Gastroesophageal sphincter (tissue), 4 donors: Measurements from ENCODE around the gene POR. TPM values are rescaled to one million over a fixed set of nuclear protein-coding genes. Genes with fewer than 3 reads are reported as not detected.
"Not testable (repeated sequence)": the region's sequence is repeated elsewhere in the genome, so short reads cannot be mapped to it uniquely, and the experiment has no call there.

ENCODE experiments used
- ATAC-seq: fragments of 150-250 bp; one replicate; pipeline ENCODE4 v1.9.1; 2016; ENCODE audit warnings: mild to moderate bottlenecking, moderate library complexity
- H3K27ac ChIP-seq, 4 donors: fragments of 200-600 bp; sonication (generic) in 3 of 4; 1 replicate in 3 of 4; 2 replicates in 1 of 4; pipeline ENCODE4 v1.5.1; 2016 to 2019
- H3K27me3 ChIP-seq: fragments of 200-600 bp; sonication (generic); one replicate; pipeline ENCODE4 v1.5.1; 2019
- H3K36me3 ChIP-seq, 2 donors: fragments of 200-600 bp; sonication (generic); one replicate each; pipeline ENCODE4 v1.5.1; 2019; ENCODE audit warnings: control low read depth in 1 of 2
- H3K4me1 ChIP-seq, 3 donors: fragments of 200-600 bp; sonication (generic); 1 replicate in 2 of 3; 2 replicates in 1 of 3; pipeline ENCODE4 v1.5.1; 2016 to 2019; ENCODE audit warnings: control low read depth in 2 of 3
- H3K4me3 ChIP-seq, 2 donors: fragments of 200-600 bp; sonication (generic); one replicate each; pipeline ENCODE4 v1.5.1; 2019; ENCODE audit warnings: mild to moderate bottlenecking in 1 of 2, moderate library complexity in 1 of 2
- H3K9me3 ChIP-seq, 3 donors: fragments of 200-600 bp; sonication (generic); one replicate each; pipeline ENCODE4 v1.5.1; 2017 to 2019; ENCODE audit warnings: control low read depth in 2 of 3
- CTCF ChIP-seq, 4 experiments: fragments of 200-600 bp in 2 of 4; fragments of 450-650 bp in 2 of 4; sonication (generic) in 1 of 4; IDR thresholded peaks; one replicate each; pipeline ENCODE4 v1.5.1; 2017 to 2019; ENCODE audit warnings: antibody characterized with exemption in 4 of 4, mild to moderate bottlenecking in 2 of 4, moderate library complexity in 2 of 4
- EP300 ChIP-seq: sonication (generic); formaldehyde crosslinking; IDR thresholded peaks from one replicate; pipeline ENCODE4 v1.6.1; 2017; ENCODE audit warnings: antibody characterized with exemption, mild to moderate bottlenecking
- POLR2A ChIP-seq, 2 donors: fragments of 450-650 bp; IDR thresholded peaks; one replicate each; pipeline ENCODE4 v1.6.1; 2017; ENCODE audit warnings: antibody characterized with exemption in 2 of 2, mild to moderate bottlenecking in 2 of 2, moderate library complexity in 1 of 2
- POLR2AphosphoS5 ChIP-seq: sonication (generic); formaldehyde crosslinking; IDR thresholded peaks from one replicate; pipeline ENCODE4 v1.6.1; 2017; ENCODE audit warnings: antibody characterized with exemption
- WGBS, 2 donors: methylation state at CpG; one replicate each; pipeline ENCODE4 v1.1.5; 2018; ENCODE audit warnings: low coverage in 1 of 2; 5-methylcytosine and 5-hydroxymethylcytosine counted together
- total RNA-seq, 4 donors: library from RNA; depleted of rRNA; stranded (reverse); fragments of >200 nt; gene quantifications; one replicate each; pipeline ENCODE4 v1.1.0, GENCODE V29; 2016

POR gene
- total RNA-seq, 4 donors from 2014 or later, result 31.5 to 54.3 (median 47.7) TPM

- H3K36me3 ChIP-seq, result peaks cover 0 to 61% of the 10 kb centered on the region in 2 donors
- no peak for TF ChIP-seq POLR2A (IDR thresholded peaks at IDR 0.05)
- TF ChIP-seq POLR2AphosphoS5, result no peak
- no peak for TF ChIP-seq CTCF (IDR thresholded peaks at IDR 0.05)
- TF ChIP-seq EP300, result no peak
Observed at GRCh38 chr7:76000566-76000965, 85.6 kb downstream of the POR start.

GRCh38 chr7:76002139-76002538 lies 87.2 kb downstream of the POR start:
- no peak for ATAC-seq
- H3K27ac ChIP-seq, result no peak overlapping the region
- WGBS, 2 donors, result 100% methylated on average over 1 to 2 of the region's 6 CpGs

More at GRCh38 chr7:76000566-76000965, 85.6 kb downstream of the POR start:
- WGBS, 2 donors, result no CpG with 5 or more reads among the region's 11 CpGs
- Histone ChIP-seq H3K4me1 (no peaks in the 10 kb centered on the region), H3K4me3 (no peak overlapping the region), H3K27me3 (no peaks in the 10 kb centered on the region), H3K9me3 (no peaks in the 10 kb centered on the region), H3K27ac (no peak overlapping the region)
- ATAC-seq, result no peak

DNA sequence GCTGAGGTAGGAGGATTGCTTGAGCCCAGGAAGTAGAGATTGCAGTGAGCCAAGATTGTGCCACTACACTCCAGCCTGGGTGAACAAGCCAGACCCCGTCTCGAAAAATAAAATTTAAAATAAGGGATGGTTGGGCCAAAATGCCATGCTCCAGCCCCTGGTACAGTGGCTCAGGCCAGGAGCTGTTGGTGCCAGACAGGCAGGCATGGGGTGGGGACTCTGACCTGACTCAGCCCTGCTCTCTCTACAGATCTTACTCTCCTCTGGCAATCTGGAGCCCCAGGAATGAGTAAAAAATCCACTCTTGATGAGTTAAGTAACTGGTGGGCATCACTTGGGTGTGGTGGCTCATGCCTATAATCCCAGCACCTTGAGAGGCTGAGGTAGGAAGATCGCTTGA lies 87.9 kb downstream of the POR start:
- TF ChIP-seq POLR2AphosphoS5 (no peak), CTCF (IDR thresholded peaks at IDR 0.05) (no peak), POLR2A (IDR thresholded peaks at IDR 0.05) (no peak), EP300 (no peak)
- Histone ChIP-seq H3K9me3 (no peaks in the 10 kb centered on the region), H3K4me1 (no peaks in the 10 kb centered on the region), H3K36me3 (peaks cover 0 to 62% of the 10 kb centered on the region in 2 donors), H3K4me3 (no peak overlapping the region), H3K27ac (no peak overlapping the region), H3K27me3 (no peaks in the 10 kb centered on the region)
- no peak for ATAC-seq
- 100% methylated on average over 1 to 2 of the region's 3 CpGs for WGBS, 2 donors

More at GRCh38 chr7:76002139-76002538, 87.2 kb downstream of the POR start:
- H3K4me3 ChIP-seq, result no peak overlapping the region
- no peaks in the 10 kb centered on the region for H3K27me3 ChIP-seq
- no peaks in the 10 kb centered on the region for H3K9me3 ChIP-seq
- no peaks in the 10 kb centered on the region for H3K4me1 ChIP-seq
- H3K36me3 ChIP-seq, result peaks cover 0 to 62% of the 10 kb centered on the region in 2 donors
- TF ChIP-seq CTCF (IDR thresholded peaks at IDR 0.05) (no peak), POLR2AphosphoS5 (no peak)

GRCh38 chr7:76003351-76003750 lies 88.4 kb downstream of the POR start:
- Histone ChIP-seq H3K27ac (no peak overlapping the region), H3K9me3 (no peaks in the 10 kb centered on the region), H3K27me3 (no peaks in the 10 kb centered on the region), H3K4me3 (no peak overlapping the region), H3K4me1 (no peaks in the 10 kb centered on the region), H3K36me3 (peaks cover 0 to 62% of the 10 kb centered on the region in 2 donors)
- 98 to 100% methylated on average over 1 to 5 of the region's 10 CpGs for WGBS, 2 donors
- no peak for ATAC-seq
- TF ChIP-seq POLR2AphosphoS5 (no peak), POLR2A (IDR thresholded peaks at IDR 0.05) (no peak), CTCF (IDR thresholded peaks at IDR 0.05) (no peak), EP300 (no peak)

- H3K9me3 ChIP-seq, H3K27me3 ChIP-seq, H3K4me1 ChIP-seq, ATAC-seq, H3K27ac ChIP-seq, H3K4me3 ChIP-seq: not testable (repeated sequence)
- WGBS, 2 donors, result 78 to 79% methylated on average over 3 to 4 of the region's 4 CpGs
- H3K36me3 ChIP-seq, result peaks cover 0 to 53% of the 10 kb centered on the region in 2 donors
Observed at GRCh38 chr7:76005004-76005403, 90.0 kb downstream of the POR start.
